ENCODE data around the gene GSN. TPM values are rescaled to one million over a fixed set of nuclear protein-coding genes. Genes with fewer than 3 reads are reported as not detected.

Gene GSN
- polyA plus RNA-seq, 1 of the 3 experiments (the other 2 are of a cell fraction): 168 TPM

DNA sequence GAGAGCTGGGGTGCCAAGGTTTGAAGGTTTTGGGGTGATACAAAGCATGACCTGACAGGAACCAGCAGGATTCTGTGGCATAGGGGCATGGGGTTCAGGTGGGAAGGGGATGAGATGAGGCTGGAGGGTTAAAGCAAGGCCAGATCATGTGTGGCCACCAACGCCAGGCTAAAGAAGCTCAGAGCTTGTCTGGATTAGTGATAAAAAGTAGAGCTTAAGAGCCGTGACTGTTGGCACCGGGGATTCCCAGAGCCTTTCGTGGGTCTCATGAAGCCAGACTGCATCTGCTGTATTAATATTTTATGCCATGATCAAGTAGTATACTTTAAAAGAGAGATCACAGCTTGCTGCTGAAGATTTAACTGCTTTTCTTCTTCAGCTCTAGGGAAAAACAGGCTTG, 8.5 kb upstream of the GSN start:
- H3K27ac ChIP-seq (ENCODE audit: low read depth in 2 of 2, low read length in 1 of 2): no peak overlapping the region
- WGBS (ENCODE audit: low lambda C conversion rate): 84% methylated on average over 4 of the region's 4 CpGs
- H3K4me2 ChIP-seq: no peak overlapping the region
- POLR2A ChIA-PET: no interaction called here
- TF ChIP-seq JUND (IDR thresholded peaks at IDR 0.05) (no peak), FOXJ3 (CRISPR knock-in tag; IDR thresholded peaks at IDR 0.05) (no peak), PBX3 (IDR thresholded peaks at IDR 0.05) (no peak), NRF1 (IDR thresholded peaks at IDR 0.05; ENCODE audit: low read depth, low read length) (no peak)
- CTCF ChIA-PET: interaction anchor here (0.6 to 1.9 kb wide), 7 partner anchors 9 to 140 kb away, joined by 3 to 5 read pairs (median 3); partner anchors contain the start of gene GSN
- no peak overlapping the region for H3K9ac ChIP-seq
- no peaks in the 10 kb centered on the region for H3K9me2 ChIP-seq
- no peaks in the 10 kb centered on the region for H3F3A ChIP-seq (replicated peaks; ENCODE audit: insufficient read depth)
- no peaks in the 10 kb centered on the region for H3K79me2 ChIP-seq (ENCODE audit: insufficient read depth)
- no peak overlapping the region for H2AFZ ChIP-seq (ENCODE audit: low read depth)
- H4K20me1 ChIP-seq (ENCODE audit: insufficient read depth): no peaks in the 10 kb centered on the region
- H3K4me1 ChIP-seq (ENCODE audit: control insufficient read depth in 1 of 2, insufficient read depth in 2 of 2, low read depth in 1 of 2, low read length in 1 of 2): peaks cover 16 to 26% of the 10 kb centered on the region in 2 experiments
- H3K9me3 ChIP-seq: no peaks in the 10 kb centered on the region
- no peaks in the 10 kb centered on the region for H3K36me3 ChIP-seq (replicated peaks in 1 of 2; ENCODE audit: control insufficient read depth in 1 of 2, insufficient read depth in 2 of 2, low read length in 1 of 2)
- no peaks in the 10 kb centered on the region for H3K27me3 ChIP-seq (ENCODE audit: insufficient read depth)
- no peak overlapping the region for H3K4me3 ChIP-seq (ENCODE audit: low read depth in 2 of 2, low read length in 1 of 2)
- no peak for DNase-seq

GRCh38 chr9:121259935-121260334, 8.0 kb upstream of the GSN start:
- Histone ChIP-seq H3K27me3 (ENCODE audit: insufficient read depth) (no peaks in the 10 kb centered on the region), H3K4me3 (ENCODE audit: low read depth in 2 of 2, low read length in 1 of 2) (no peak overlapping the region), H3K79me2 (ENCODE audit: insufficient read depth) (no peaks in the 10 kb centered on the region), H3K4me2 (no peak overlapping the region), H3K27ac (ENCODE audit: low read depth in 2 of 2, low read length in 1 of 2) (no peak overlapping the region), H3K4me1 (ENCODE audit: control insufficient read depth in 1 of 2, insufficient read depth in 2 of 2, low read depth in 1 of 2, low read length in 1 of 2) (peaks cover 16 to 26% of the 10 kb centered on the region in 2 experiments), H3F3A (replicated peaks; ENCODE audit: insufficient read depth) (no peaks in the 10 kb centered on the region), H4K20me1 (ENCODE audit: insufficient read depth) (no peaks in the 10 kb centered on the region), H3K9ac (no peak overlapping the region), H3K36me3 (replicated peaks in 1 of 2; ENCODE audit: control insufficient read depth in 1 of 2, insufficient read depth in 2 of 2, low read length in 1 of 2) (no peaks in the 10 kb centered on the region), H3K9me2 (no peaks in the 10 kb centered on the region), H2AFZ (ENCODE audit: low read depth) (no peak overlapping the region), H3K9me3 (no peaks in the 10 kb centered on the region)
- ChIA-PET POLR2A (no interaction called here), CTCF (interaction anchor here (0.9 to 2.1 kb wide), 9 partner anchors 8 to 139 kb away, joined by 3 to 8 read pairs (median 4); partner anchors contain the start of gene GSN)
- no peak for DNase-seq
- TF ChIP-seq NRF1 (IDR thresholded peaks at IDR 0.05; ENCODE audit: low read depth, low read length) (no peak), GATA2 (CRISPR knock-in tag; IDR thresholded peaks at IDR 0.05) (no peak), RAD21 (IDR thresholded peaks at IDR 0.05; ENCODE audit: low read length) (no peak)
- TF ChIP-seq, protein P1, sequence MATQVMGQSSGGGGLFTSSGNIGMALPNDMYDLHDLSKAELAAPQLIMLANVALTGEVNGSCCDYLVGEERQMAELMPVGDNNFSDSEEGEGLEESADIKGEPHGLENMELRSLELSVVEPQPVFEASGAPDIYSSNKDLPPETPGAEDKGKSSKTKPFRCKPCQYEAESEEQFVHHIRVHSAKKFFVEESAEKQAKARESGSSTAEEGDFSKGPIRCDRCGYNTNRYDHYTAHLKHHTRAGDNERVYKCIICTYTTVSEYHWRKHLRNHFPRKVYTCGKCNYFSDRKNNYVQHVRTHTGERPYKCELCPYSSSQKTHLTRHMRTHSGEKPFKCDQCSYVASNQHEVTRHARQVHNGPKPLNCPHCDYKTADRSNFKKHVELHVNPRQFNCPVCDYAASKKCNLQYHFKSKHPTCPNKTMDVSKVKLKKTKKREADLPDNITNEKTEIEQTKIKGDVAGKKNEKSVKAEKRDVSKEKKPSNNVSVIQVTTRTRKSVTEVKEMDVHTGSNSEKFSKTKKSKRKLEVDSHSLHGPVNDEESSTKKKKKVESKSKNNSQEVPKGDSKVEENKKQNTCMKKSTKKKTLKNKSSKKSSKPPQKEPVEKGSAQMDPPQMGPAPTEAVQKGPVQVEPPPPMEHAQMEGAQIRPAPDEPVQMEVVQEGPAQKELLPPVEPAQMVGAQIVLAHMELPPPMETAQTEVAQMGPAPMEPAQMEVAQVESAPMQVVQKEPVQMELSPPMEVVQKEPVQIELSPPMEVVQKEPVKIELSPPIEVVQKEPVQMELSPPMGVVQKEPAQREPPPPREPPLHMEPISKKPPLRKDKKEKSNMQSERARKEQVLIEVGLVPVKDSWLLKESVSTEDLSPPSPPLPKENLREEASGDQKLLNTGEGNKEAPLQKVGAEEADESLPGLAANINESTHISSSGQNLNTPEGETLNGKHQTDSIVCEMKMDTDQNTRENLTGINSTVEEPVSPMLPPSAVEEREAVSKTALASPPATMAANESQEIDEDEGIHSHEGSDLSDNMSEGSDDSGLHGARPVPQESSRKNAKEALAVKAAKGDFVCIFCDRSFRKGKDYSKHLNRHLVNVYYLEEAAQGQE (IDR thresholded peaks at IDR 0.05; ENCODE audit: low read depth, low read length): peak; percentile 84; the same call in 1 of the 2 replicates
- 96% methylated on average over 5 of the region's 5 CpGs for WGBS (ENCODE audit: low lambda C conversion rate)
